HG03025 (cell line): ENCODE data around the gene ASCC3.

ENCODE experiments used
- ATAC-seq: cut with Tn5 transposase; IDR thresholded peaks from one replicate; pipeline ENCODE4 v1.9.1; 2021; ENCODE audit warnings: mild to moderate bottlenecking, moderate library complexity; ENCODE audit not compliant: unreplicated experiment, low FRiP score

The ASCC3 gene

GRCh38 chr6:100730001-100730980 is 150.8 kb downstream of the ASCC3 start:
- no peak for ATAC-seq

- ATAC-seq: no peak
These were observed 154.5 kb downstream of the ASCC3 start for GRCh38 chr6:100726666-100727065.

- ATAC-seq: no peak
These were observed 156.4 kb downstream of the ASCC3 start for GRCh38 chr6:100724696-100725095.

GRCh38 chr6:100724222-100724621 is 156.9 kb downstream of the ASCC3 start:
- no peak for ATAC-seq

GRCh38 chr6:100721256-100721655 is 159.9 kb downstream of the ASCC3 start:
- ATAC-seq: no peak

- no peak for ATAC-seq
These were observed 161.0 kb downstream of the ASCC3 start for GRCh38 chr6:100719883-100720682.

- no peak for ATAC-seq
These were observed 168.1 kb downstream of the ASCC3 start for GRCh38 chr6:100712997-100713396.

- ATAC-seq: no peak
These were observed 174.6 kb downstream of the ASCC3 start for GRCh38 chr6:100706491-100706890.

- ATAC-seq: no peak
These were observed 176.2 kb downstream of the ASCC3 start for GRCh38 chr6:100704961-100705360.

- ATAC-seq: no peak
These were observed 179.4 kb downstream of the ASCC3 start for GRCh38 chr6:100701728-100702127.

GRCh38 chr6:100700009-100700408 is 181.1 kb downstream of the ASCC3 start:
- ATAC-seq: no peak

GRCh38 chr6:100695445-100695844 is 185.7 kb downstream of the ASCC3 start:
- ATAC-seq: no peak

GRCh38 chr6:100693249-100693927 is 187.7 kb downstream of the ASCC3 start:
- no peak for ATAC-seq

- no peak for ATAC-seq
These were observed 189.2 kb downstream of the ASCC3 start for GRCh38 chr6:100691972-100692371.

- no peak for ATAC-seq
These were observed 194.9 kb downstream of the ASCC3 start for GRCh38 chr6:100686216-100686615.

GRCh38 chr6:100685747-100686146 is 195.4 kb downstream of the ASCC3 start:
- no peak for ATAC-seq

- ATAC-seq: no peak
These were observed 201.0 kb downstream of the ASCC3 start for GRCh38 chr6:100680163-100680562.

GRCh38 chr6:100678027-100678426 is 203.1 kb downstream of the ASCC3 start:
- ATAC-seq: no peak

GRCh38 chr6:100677240-100677639 is 203.9 kb downstream of the ASCC3 start:
- no peak for ATAC-seq

- no peak for ATAC-seq
These were observed 207.5 kb downstream of the ASCC3 start for GRCh38 chr6:100673641-100674040.

- no peak for ATAC-seq
These were observed 209.4 kb downstream of the ASCC3 start for GRCh38 chr6:100671740-100672139.
